H1 (cell line): Measurements from ENCODE around the gene GABRA4. TPM values are rescaled to one million over a fixed set of nuclear protein-coding genes. Genes with fewer than 3 reads are reported as not detected.

Experiments used
- CTCF ChIA-PET: fragments of 300-600 bp; sonication (Branson Sonifier 250); formaldehyde crosslinking; loops from one replicate; lab custom pipeline; 2021; ENCODE audit not compliant: partially characterized antibody; lab: Charles Lee
- POLR2A ChIA-PET: fragments of 300-600 bp; sonication (Branson Sonifier 250); formaldehyde crosslinking; loops from one replicate; lab custom pipeline; 2021; ENCODE audit warnings: inconsistent platforms; ENCODE audit not compliant: partially characterized antibody; lab: Charles Lee
- DNase-seq, 2 experiments: peaks; one replicate each; pipeline versions ENCODE4 v3.0.0 to v3.0.0-alpha.2; 2010 to 2022; ENCODE audit warnings: low spot score in 2 of 2, low read depth in 1 of 2, mixed read lengths in 1 of 2
- FAIRE-seq: peaks from 2 replicates; lab custom pipeline; 2011; peaks lifted over from hg19 to GRCh38; lab: Jason Lieb, UNC
- H2AFZ ChIP-seq: 2 replicates; pipeline ENCODE4 v1.8.1; 2012; ENCODE audit warnings: low read length, inconsistent platforms
- H2AK5ac ChIP-seq: 2 replicates; pipeline ENCODE4 v1.6.1; 2013; ENCODE audit warnings: low read depth, low read length
- H2BK120ac ChIP-seq: replicated peaks from 2 replicates; pipeline ENCODE3; 2013; ENCODE audit warnings: low read depth, low read length, inconsistent platforms
- H2BK12ac ChIP-seq: 2 replicates; pipeline ENCODE4 v1.6.1; 2013; ENCODE audit warnings: low read depth, low read length
- H2BK15ac ChIP-seq: 2 replicates; pipeline ENCODE4 v1.6.1; 2013; ENCODE audit warnings: low read length
- H2BK20ac ChIP-seq: 2 replicates; pipeline ENCODE4 v1.6.1; 2013; ENCODE audit warnings: low read length
- H2BK5ac ChIP-seq: 2 replicates; pipeline ENCODE4 v1.6.1; 2013; ENCODE audit warnings: low read depth, low read length
- H3K14ac ChIP-seq: 2 replicates; pipeline ENCODE4 v1.6.1; 2013; ENCODE audit warnings: inconsistent platforms; ENCODE audit not compliant: insufficient read length
- H3K18ac ChIP-seq: 2 replicates; pipeline ENCODE4 v1.6.1; 2013; ENCODE audit warnings: low read length; ENCODE audit errors: extremely low read depth
- H3K23ac ChIP-seq: 2 replicates; pipeline ENCODE4 v1.6.1; 2013; ENCODE audit warnings: inconsistent platforms; ENCODE audit not compliant: insufficient read length
- H3K23me2 ChIP-seq: 2 replicates; pipeline ENCODE4 v1.6.1; 2013; ENCODE audit warnings: low read depth, low read length
- H3K27ac ChIP-seq: 2 replicates; pipeline ENCODE4 v1.6.1; 2011; ENCODE audit warnings: low read depth, low read length, inconsistent platforms
- H3K27me3 ChIP-seq, 4 experiments: replicated peaks in 1 of 4; 1 replicate in 1 of 4; 2 replicates in 3 of 4; pipeline versions ENCODE4 v1.6.1 to v1.8.1; 2011 to 2013; ENCODE audit warnings: low read length in 3 of 4, mild to moderate bottlenecking in 3 of 4, inconsistent platforms in 2 of 4, mixed read lengths in 2 of 4, moderate library complexity in 1 of 4; ENCODE audit not compliant: control insufficient read depth in 3 of 4, insufficient read depth in 3 of 4; ENCODE audit errors: extremely low read depth in 1 of 4
- H3K36me3 ChIP-seq, 4 experiments: 2 replicates each; pipeline versions ENCODE4 v1.6.1 to v1.8.1; 2011 to 2013; ENCODE audit warnings: mild to moderate bottlenecking in 4 of 4, low read length in 3 of 4, moderate library complexity in 2 of 4, control low read depth in 1 of 4, inconsistent platforms in 1 of 4; ENCODE audit not compliant: insufficient read depth in 4 of 4, control insufficient read depth in 2 of 4
- H3K4ac ChIP-seq: replicated peaks from 2 replicates; pipeline ENCODE3; 2013; ENCODE audit warnings: low read length, low read depth, mixed read lengths, inconsistent platforms; ENCODE audit not compliant: insufficient read length
- H3K4me1 ChIP-seq, 4 experiments: replicated peaks in 1 of 4; 1 replicate in 1 of 4; 2 replicates in 3 of 4; pipeline versions ENCODE4 v1.6.1 to v1.8.1; 2011 to 2013; ENCODE audit warnings: low read length in 3 of 4, inconsistent platforms in 2 of 4, mixed read lengths in 1 of 4; ENCODE audit not compliant: insufficient read depth in 4 of 4, control insufficient read depth in 3 of 4
- H3K4me2 ChIP-seq, 2 experiments: 2 replicates each; pipeline versions ENCODE4 v1.6.1 to v1.8.1; 2011 to 2013; ENCODE audit warnings: low read depth in 2 of 2, low read length in 2 of 2, control low read depth in 1 of 2, inconsistent platforms in 1 of 2, mild to moderate bottlenecking in 1 of 2; ENCODE audit not compliant: insufficient read depth in 1 of 2
- H3K4me3 ChIP-seq, 4 experiments: fragments of 200-600, 300-600 bp in 1 of 4; sonication (generic), shearing (Covaris generic), sonication (Bioruptor Twin) in 1 of 4; 2 replicates each; pipeline versions ENCODE4 v1.5.1 to v1.8.1; 2011 to 2016; ENCODE audit warnings: low read length in 4 of 4, low read depth in 3 of 4, control low read depth in 2 of 4, inconsistent platforms in 2 of 4, mild to moderate bottlenecking in 2 of 4, mixed read lengths in 1 of 4, moderate library complexity in 1 of 4; ENCODE audit not compliant: insufficient read depth in 2 of 4; ENCODE audit errors: extremely low read depth in 1 of 4
- H3K56ac ChIP-seq: replicated peaks from 2 replicates; pipeline ENCODE3; 2013; ENCODE audit warnings: low read depth, mild to moderate bottlenecking, mixed read lengths, low read length, inconsistent platforms; ENCODE audit not compliant: insufficient read length
- H3K79me1 ChIP-seq: 2 replicates; pipeline ENCODE4 v1.6.1; 2013; ENCODE audit warnings: low read depth, low read length, control low read depth
- H3K79me2 ChIP-seq, 2 experiments: 2 replicates each; pipeline versions ENCODE4 v1.6.1 to v1.8.1; 2012 to 2013; ENCODE audit warnings: low read length in 2 of 2, mild to moderate bottlenecking in 2 of 2, inconsistent platforms in 1 of 2; ENCODE audit not compliant: insufficient read depth in 2 of 2, control insufficient read depth in 1 of 2
- H3K9ac ChIP-seq, 4 experiments: replicated peaks in 1 of 4; 1 replicate in 1 of 4; 2 replicates in 3 of 4; pipeline versions ENCODE4 v1.6.1 to v1.8.1; 2011 to 2013; ENCODE audit warnings: low read depth in 3 of 4, low read length in 3 of 4, control low read depth in 2 of 4, mild to moderate bottlenecking in 2 of 4, moderate library complexity in 2 of 4, inconsistent platforms in 1 of 4; ENCODE audit errors: extremely low read depth in 1 of 4
- H3K9me3 ChIP-seq, 2 experiments: 2 replicates each; pipeline versions ENCODE4 v1.6.1 to v1.8.1; 2012 to 2013; ENCODE audit warnings: mild to moderate bottlenecking in 2 of 2, moderate library complexity in 2 of 2, control low read depth in 1 of 2, inconsistent platforms in 1 of 2, low read depth in 1 of 2, low read length in 1 of 2, mixed read lengths in 1 of 2; ENCODE audit not compliant: insufficient read depth in 2 of 2
- H4K20me1 ChIP-seq, 2 experiments: replicated peaks in 1 of 2; 2 replicates each; pipeline versions ENCODE3 to v1.8.1; 2011 to 2013; ENCODE audit warnings: inconsistent platforms in 2 of 2, low read length in 2 of 2, mild to moderate bottlenecking in 1 of 2; ENCODE audit not compliant: insufficient read depth in 2 of 2, control insufficient read depth in 1 of 2
- H4K5ac ChIP-seq: 2 replicates; pipeline ENCODE4 v1.6.1; 2013; ENCODE audit warnings: low read length, low read depth, mixed read lengths, inconsistent platforms; ENCODE audit not compliant: insufficient read length
- H4K8ac ChIP-seq: 2 replicates; pipeline ENCODE4 v1.8.0; 2013; ENCODE audit warnings: mild to moderate bottlenecking, moderate library complexity, low read length, inconsistent platforms; ENCODE audit not compliant: insufficient read depth; ENCODE audit errors: extremely low read depth
- H4K91ac ChIP-seq: replicated peaks from 2 replicates; pipeline ENCODE3; 2013; ENCODE audit warnings: low read length, mixed read lengths, inconsistent platforms; ENCODE audit not compliant: insufficient read length
- CBX8 ChIP-seq: fragments of 300-800, 300-1000 bp; sonication (generic); IDR thresholded peaks from 2 replicates; pipeline ENCODE4 v1.7.1; 2016; ENCODE audit warnings: low read depth, low read length, borderline replicate concordance
- RAD21 ChIP-seq, 2 experiments: IDR thresholded peaks in 1 of 2; conservative IDR thresholded peaks in 1 of 2; 2 replicates each; pipeline ENCODE4 v1.6.1; 2011; ENCODE audit warnings: low read depth in 2 of 2, low read length in 2 of 2, improper control_type of control experiment in 1 of 2, inconsistent platforms in 1 of 2, mild to moderate bottlenecking in 1 of 2, moderate library complexity in 1 of 2
- SUZ12 ChIP-seq: fragments of 200-600 bp; sonication (generic); IDR thresholded peaks from 2 replicates; pipeline ENCODE4 v1.6.1; 2012; ENCODE audit warnings: mild to moderate bottlenecking, inconsistent platforms, low read length, moderate library complexity, mixed read lengths
- TAF1 ChIP-seq: IDR thresholded peaks from 2 replicates; pipeline ENCODE4 v1.6.1; 2011; ENCODE audit warnings: mild to moderate bottlenecking, low read depth, low read length
- TBP ChIP-seq: IDR thresholded peaks from 2 replicates; pipeline ENCODE4 v1.6.1; 2011; ENCODE audit warnings: low read depth, low read length, improper control_type of control experiment
- WGBS, 2 experiments: shearing (Covaris generic) in 1 of 2; methylation state at CpG; one replicate each; pipeline versions ENCODE4 v1.1.6 to v1.1.7; 2013 to 2015; ENCODE audit warnings: low lambda C conversion rate in 2 of 2, mixed read lengths in 2 of 2, inconsistent platforms in 1 of 2, low coverage in 1 of 2, missing lambda C conversion rate in 1 of 2; ENCODE audit not compliant: insufficient replicate concordance in 2 of 2, insufficient coverage in 1 of 2, insufficient read length in 1 of 2; ENCODE audit errors: extremely low coverage in 1 of 2, missing lambda C conversion rate in 1 of 2; 5-methylcytosine and 5-hydroxymethylcytosine counted together
- polyA plus RNA-seq, 7 experiments: library from polyadenylated mRNA; depleted of rRNA in 3 of 7; stranded (reverse) in 5 of 7; unstranded in 2 of 7; fragments of >200 nt in 5 of 7; fragments of 200-250 nt in 2 of 7; gene quantifications; 1 replicate in 5 of 7; 2 replicates in 1 of 7; 4 replicates in 1 of 7; pipeline versions ENCODE4 v1.2.1 to v1.2.3, GENCODE V29; 2011 to 2013; ENCODE audit warnings: missing spikeins in 2 of 7, mixed read lengths in 2 of 7
- total RNA-seq: library from RNA; stranded (reverse); fragmentation: NEBNext Ultra II Directional; extraction: Animal tissue kit (Norgen Biotek cat#: 25700); gene quantifications from 2 replicates; pipeline ENCODE4 v1.2.1, GENCODE V29; 2021
- TF ChIP-seq, protein P1 (sequence below), 3 experiments: IDR thresholded peaks; 1 replicate in 2 of 3; 2 replicates in 1 of 3; pipeline versions ENCODE4 v1.5.1 to v1.6.1; 2011; ENCODE audit warnings: low read length in 3 of 3, mild to moderate bottlenecking in 3 of 3, inconsistent platforms in 2 of 3, low read depth in 1 of 3, moderate library complexity in 1 of 3; ENCODE audit not compliant: insufficient read depth in 1 of 3; ENCODE audit errors: control extremely low read depth in 1 of 3

The GABRA4 gene
- total and polyA plus RNA-seq, 2 of the 8 experiments (the other 6 are each of a cell fraction or from before 2014, with no cell fraction given) = 0.09 to 0.37 TPM

DNA sequence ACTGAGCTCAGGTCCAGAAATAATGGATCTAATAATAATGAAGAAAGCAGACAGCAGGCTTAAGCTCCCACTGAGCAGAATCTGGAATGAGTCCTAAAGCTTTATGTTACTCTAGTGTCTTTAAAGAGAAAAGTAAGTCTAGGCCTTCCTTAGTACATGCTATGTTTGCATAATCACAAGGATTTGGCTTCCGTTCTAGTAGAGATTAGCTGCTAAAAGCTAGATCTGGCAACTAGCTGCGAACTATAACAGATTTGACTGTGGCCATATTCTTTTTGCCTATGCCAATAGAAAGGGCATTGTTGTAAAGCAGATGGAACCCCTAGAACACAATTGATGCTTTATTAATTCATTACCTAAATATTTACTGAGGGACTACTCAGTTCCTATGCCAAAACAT lies 103.3 kb downstream of the GABRA4 start:
- Histone ChIP-seq H3K23ac (no peak overlapping the region), H4K8ac (no peak overlapping the region), H3K4me2 (no peak overlapping the region), H2BK20ac (no peak overlapping the region), H4K20me1 (no peaks in the 10 kb centered on the region), H2BK12ac (no peak overlapping the region), H3K36me3 (no peaks in the 10 kb centered on the region), H2BK5ac (no peak overlapping the region), H2AK5ac (no peak overlapping the region), H3K27ac (no peak overlapping the region), H3K9me3 (0 out of 4 replicates have a peak, but pooled peaks cover 0 to 3% of the 10 kb centered on the region in 2 experiments), H3K4me1 (no peaks in the 10 kb centered on the region), H4K5ac (no peak overlapping the region), H3K79me2 (no peaks in the 10 kb centered on the region), H3K4me3 (no peak overlapping the region), H2BK15ac (no peak overlapping the region), H4K91ac (no peak overlapping the region), H3K79me1 (no peaks in the 10 kb centered on the region), H3K14ac (no peak overlapping the region), H3K23me2 (no peaks in the 10 kb centered on the region), H3K9ac (no peak overlapping the region), H3K27me3 (no peaks in the 10 kb centered on the region), H2BK120ac (no peak overlapping the region), H3K18ac (no peak overlapping the region), H3K56ac (no peak overlapping the region), H2AFZ (no peak overlapping the region), H3K4ac (no peak overlapping the region)
- 91% methylated on average over 2 of the region's 2 CpGs; no CpG with 5 or more reads in 1 of the 2 experiments for WGBS, 2 experiments
- TF ChIP-seq CBX8 = no peak
- TF ChIP-seq TAF1 = no peak
- no peak for TF ChIP-seq RAD21 (IDR thresholded peaks at IDR 0.05 in 1 of 2, conservative IDR thresholded peaks at IDR 0.05 in 1 of 2; ENCODE audit: low read depth in 2 of 2, low read length in 2 of 2)
- TF ChIP-seq SUZ12 = no peak
- TF ChIP-seq TBP = no peak
- TF ChIP-seq, protein P1, sequence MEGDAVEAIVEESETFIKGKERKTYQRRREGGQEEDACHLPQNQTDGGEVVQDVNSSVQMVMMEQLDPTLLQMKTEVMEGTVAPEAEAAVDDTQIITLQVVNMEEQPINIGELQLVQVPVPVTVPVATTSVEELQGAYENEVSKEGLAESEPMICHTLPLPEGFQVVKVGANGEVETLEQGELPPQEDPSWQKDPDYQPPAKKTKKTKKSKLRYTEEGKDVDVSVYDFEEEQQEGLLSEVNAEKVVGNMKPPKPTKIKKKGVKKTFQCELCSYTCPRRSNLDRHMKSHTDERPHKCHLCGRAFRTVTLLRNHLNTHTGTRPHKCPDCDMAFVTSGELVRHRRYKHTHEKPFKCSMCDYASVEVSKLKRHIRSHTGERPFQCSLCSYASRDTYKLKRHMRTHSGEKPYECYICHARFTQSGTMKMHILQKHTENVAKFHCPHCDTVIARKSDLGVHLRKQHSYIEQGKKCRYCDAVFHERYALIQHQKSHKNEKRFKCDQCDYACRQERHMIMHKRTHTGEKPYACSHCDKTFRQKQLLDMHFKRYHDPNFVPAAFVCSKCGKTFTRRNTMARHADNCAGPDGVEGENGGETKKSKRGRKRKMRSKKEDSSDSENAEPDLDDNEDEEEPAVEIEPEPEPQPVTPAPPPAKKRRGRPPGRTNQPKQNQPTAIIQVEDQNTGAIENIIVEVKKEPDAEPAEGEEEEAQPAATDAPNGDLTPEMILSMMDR (IDR thresholded peaks at IDR 0.05; ENCODE audit: control extremely low read depth in 1 of 3, insufficient read depth in 1 of 3, low read depth in 1 of 3, low read length in 3 of 3) = no peak
- FAIRE-seq (no peak), DNase-seq (no peak)
- POLR2A ChIA-PET = no interaction called here
- CTCF ChIA-PET = interaction anchor here (0.9 kb wide), 1 partner anchor 10 kb away, joined by 6 read pairs; no protein-coding TSS in a partner anchor
